Epithelial cell of proximal tubule (primary cell): Measurements from ENCODE around the gene MGAT4A. TPM values are rescaled to one million over a fixed set of nuclear protein-coding genes. Genes with fewer than 3 reads are reported as not detected.

Source experiments
- DNase-seq: peaks from one replicate; pipeline ENCODE4 v3.0.0-alpha.2; 2011; ENCODE audit warnings: low read depth
- H3K4me3 ChIP-seq: 2 replicates; pipeline ENCODE4 v1.5.1; 2011; ENCODE audit warnings: low read depth, mild to moderate bottlenecking, low read length
- total RNA-seq: library from RNA; depleted of rRNA; stranded (reverse); fragments of >200 nt; gene quantifications from 2 replicates; pipeline ENCODE4 v1.2.3, GENCODE V29; 2015
- TF ChIP-seq, protein P1 (sequence below): conservative IDR thresholded peaks from 2 replicates; pipeline ENCODE4 v1.5.1; 2012; ENCODE audit warnings: low read depth, mild to moderate bottlenecking, low read length

Gene MGAT4A
- total RNA-seq, 1 donor from 2014 or later, result 4.4 TPM

DNA sequence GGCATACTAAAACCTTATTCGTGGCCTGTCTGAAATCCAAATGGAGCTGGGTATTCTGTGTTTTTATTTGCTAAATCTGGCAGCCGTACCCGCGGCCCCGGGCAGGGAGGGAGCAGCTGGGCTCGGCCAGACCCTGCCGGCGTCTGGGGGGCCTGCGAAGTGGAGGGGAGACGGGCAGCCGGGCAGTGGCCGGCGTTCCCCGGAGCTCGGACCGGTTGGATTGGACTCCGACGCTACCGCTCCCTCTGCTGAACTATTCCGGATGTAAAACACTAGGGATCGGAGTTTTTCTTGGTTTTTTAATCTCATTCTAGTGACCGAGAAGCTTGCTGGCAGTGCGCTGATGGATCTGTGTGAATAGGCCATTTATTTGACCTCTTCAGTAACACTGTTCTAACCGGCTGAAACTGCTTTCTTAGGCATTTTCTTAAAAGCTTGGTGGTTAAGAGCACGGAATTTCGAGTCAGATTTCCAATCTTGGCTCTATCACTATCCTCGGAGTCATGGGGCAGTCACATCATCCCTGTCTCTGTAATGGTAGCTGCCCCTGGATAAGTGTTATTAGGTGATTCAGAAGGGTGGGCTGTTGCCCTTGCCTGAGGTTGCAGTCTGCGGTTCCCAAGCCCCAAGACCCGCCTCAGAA is 121.8 kb downstream of the MGAT4A start:
- peak overlapping the region; percentile 89 for H3K4me3 ChIP-seq
- DNase-seq, result peak; percentile 6

DNA sequence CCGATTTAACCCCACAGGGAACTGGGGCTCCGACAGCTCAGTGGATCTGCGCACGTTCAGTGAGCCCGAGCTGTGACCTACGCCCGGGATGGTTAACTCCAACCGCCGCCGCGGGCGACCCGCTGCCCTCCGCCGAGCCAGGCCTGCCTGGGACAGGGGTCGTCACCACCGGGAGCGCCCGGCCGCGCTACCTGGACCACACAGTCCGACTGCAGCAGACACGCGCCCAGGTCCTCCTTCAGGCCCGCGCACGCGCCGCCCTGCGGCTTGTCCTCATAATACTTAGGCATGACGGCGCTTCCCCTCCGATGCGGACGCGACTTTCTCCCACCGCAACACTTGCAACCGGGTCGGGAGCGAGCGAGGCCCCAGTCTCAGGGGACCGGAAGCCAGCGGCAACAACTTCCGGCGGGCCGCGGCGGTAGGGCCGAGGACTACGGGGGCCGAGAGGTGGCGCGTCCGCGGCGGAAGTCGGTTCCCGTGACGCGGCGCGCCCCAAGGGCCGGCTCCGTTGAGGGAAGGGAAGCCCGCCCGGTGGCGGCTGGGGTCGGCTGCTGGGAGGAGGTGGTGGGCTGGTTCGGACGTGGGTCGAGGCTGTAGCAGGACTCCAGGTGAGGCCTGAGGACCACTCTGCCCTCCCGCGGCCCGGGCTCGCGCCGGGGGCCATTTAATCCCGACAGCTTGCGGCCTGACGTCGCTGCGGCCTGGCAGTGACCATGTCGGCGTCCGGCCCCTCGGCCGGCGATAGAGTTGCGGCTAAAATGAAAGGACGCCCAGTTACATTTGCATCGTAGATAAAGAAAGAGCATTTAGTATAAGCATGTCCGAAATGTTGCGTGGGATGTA is 122.6 kb downstream of the MGAT4A start, which contains the start of the genes COA5 and UNC50:
COA5 (minus strand) TSS at position 397 of the 846 bp plus-strand sequence; CDS start at position 290, 107 bp downstream.
UNC50 (plus strand) TSS at position 474 of the 846 bp plus-strand sequence. CDS start 1,171 bp downstream, outside the sequence.
- H3K4me3 ChIP-seq, result peak within 1 kb of the TSS; percentile 89
- TF ChIP-seq, protein P1, sequence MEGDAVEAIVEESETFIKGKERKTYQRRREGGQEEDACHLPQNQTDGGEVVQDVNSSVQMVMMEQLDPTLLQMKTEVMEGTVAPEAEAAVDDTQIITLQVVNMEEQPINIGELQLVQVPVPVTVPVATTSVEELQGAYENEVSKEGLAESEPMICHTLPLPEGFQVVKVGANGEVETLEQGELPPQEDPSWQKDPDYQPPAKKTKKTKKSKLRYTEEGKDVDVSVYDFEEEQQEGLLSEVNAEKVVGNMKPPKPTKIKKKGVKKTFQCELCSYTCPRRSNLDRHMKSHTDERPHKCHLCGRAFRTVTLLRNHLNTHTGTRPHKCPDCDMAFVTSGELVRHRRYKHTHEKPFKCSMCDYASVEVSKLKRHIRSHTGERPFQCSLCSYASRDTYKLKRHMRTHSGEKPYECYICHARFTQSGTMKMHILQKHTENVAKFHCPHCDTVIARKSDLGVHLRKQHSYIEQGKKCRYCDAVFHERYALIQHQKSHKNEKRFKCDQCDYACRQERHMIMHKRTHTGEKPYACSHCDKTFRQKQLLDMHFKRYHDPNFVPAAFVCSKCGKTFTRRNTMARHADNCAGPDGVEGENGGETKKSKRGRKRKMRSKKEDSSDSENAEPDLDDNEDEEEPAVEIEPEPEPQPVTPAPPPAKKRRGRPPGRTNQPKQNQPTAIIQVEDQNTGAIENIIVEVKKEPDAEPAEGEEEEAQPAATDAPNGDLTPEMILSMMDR, result no peak
- DNase-seq, result peak; percentile 32

More for the DNA sequence above, 121.8 kb downstream of the MGAT4A start:
- TF ChIP-seq, protein P1, result no peak

DNA sequence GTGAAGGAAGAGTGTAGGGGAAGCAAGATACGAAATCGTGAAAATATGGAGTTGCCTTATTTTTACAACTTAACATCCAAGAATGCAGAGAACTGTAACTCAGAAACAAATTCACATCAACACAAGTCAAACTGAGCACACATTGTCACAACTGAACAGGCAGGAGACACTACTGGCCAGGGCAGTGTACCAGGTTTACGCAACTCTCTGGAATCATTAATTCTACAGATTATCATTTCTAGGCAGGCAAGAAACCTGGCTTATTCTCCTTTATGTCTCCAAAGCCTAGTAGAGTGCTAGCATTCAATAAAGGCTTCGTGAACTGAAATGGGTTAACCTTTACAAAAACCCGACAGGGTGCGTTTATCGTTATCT is 123.2 kb downstream of the MGAT4A start:
- peak overlapping the region; percentile 89 for H3K4me3 ChIP-seq
- DNase-seq, result peak; percentile 30
- TF ChIP-seq, protein P1, result no peak

DNA sequence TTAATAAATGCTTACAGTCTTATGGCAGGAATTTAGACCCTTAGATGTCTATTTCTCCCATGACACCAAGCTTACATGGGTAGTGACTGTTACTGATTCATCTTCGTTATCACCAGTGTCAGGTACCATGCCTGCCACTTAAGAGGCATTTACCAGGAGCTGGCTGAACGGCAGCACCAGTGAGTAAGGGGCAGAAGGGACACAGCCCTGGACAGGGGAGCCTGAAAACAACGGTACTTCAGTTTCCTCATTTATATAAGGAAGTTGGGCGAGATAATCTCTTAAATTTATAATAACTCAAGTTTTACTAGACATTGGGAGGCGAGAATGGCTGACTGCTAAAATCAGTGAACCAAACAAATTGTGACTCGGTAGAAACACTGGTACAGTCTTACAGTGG is 123.8 kb downstream of the MGAT4A start:
- TF ChIP-seq, protein P1, result no peak
- peak overlapping the region; percentile 89 for H3K4me3 ChIP-seq
- DNase-seq, result no peak

DNA sequence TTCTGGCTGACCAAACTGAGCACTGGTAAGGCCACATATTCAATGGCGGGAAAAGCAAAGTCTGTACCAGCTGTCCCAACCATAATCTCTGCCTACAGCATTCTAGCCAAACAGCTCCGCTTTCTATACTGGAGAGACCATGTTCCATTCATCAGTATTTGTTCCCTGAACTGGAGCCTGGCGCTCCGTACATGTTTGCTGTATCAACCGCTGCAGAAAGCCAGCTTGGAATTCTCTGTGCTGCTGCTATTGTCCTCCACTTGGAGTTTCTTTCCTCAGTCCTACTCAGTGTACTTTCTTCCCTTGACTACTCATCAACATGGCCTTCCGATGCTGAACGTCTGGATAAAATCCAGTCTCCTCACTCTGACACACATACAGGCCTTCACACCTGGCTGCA is 124.5 kb downstream of the MGAT4A start:
- TF ChIP-seq, protein P1, result no peak
- DNase-seq, result no peak
- no peak overlapping the region for H3K4me3 ChIP-seq

DNA sequence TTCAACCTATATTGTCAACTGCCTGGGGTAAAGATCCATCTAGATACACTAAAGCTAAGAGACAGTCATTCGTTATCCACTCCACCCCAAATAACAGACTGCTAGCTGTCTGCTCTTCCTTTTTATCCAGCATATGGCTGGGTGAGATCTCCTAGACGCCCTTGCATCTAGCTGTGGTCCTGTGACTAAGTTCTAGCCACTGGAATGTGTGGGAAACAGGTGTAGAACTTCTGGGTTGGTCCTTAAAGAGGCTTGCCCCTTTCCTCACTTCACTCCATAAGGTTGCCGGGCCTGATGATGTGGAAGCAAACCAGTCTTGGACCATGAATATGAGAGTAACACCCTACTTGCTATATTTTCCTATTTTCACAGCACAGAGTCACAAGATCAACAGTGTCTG is 125.9 kb downstream of the MGAT4A start:
- DNase-seq, result no peak
- H3K4me3 ChIP-seq, result no peak overlapping the region
- TF ChIP-seq, protein P1, result no peak
